Right lobe of liver (tissue), 6 donors: ENCODE data around the gene CCDC181. TPM values are rescaled to one million over a fixed set of nuclear protein-coding genes. Genes with fewer than 3 reads are reported as not detected.
A peak's percentile ranks its signal among the peaks of the same experiment; 100 is the strongest.

ENCODE experiments used
- ATAC-seq, 4 donors: fragments of 200-7000 bp; cut with Tn5 transposase; one replicate each; pipeline ENCODE4 v1.9.1; 2020; ENCODE audit warnings: mild to moderate bottlenecking in 4 of 4, moderate library complexity in 4 of 4
- DNase-seq, 3 donors: peaks; one replicate each; pipeline ENCODE4 v3.0.0-alpha.2; 2020
- H3K27ac ChIP-seq, 3 donors: fragments of 200-600 bp; one replicate each; pipeline ENCODE4 v1.8.0; 2022
- H3K27me3 ChIP-seq, 2 donors: fragments of 200-600 bp; one replicate each; pipeline ENCODE4 v1.8.0; 2022
- H3K36me3 ChIP-seq, 4 donors: fragments of 200-600 bp; sonication (generic) in 1 of 4; one replicate each; pipeline versions ENCODE4 v1.5.1 to v1.8.0; 2017 to 2022; ENCODE audit warnings: control low read depth in 1 of 4
- H3K4me1 ChIP-seq, 4 donors: fragments of 200-600 bp; sonication (generic) in 1 of 4; one replicate each; pipeline versions ENCODE4 v1.5.1 to v1.8.0; 2017 to 2022; ENCODE audit warnings: control low read depth in 1 of 4
- H3K4me3 ChIP-seq, 3 donors: fragments of 200-600 bp; one replicate each; pipeline ENCODE4 v1.8.0; 2022
- H3K9me3 ChIP-seq, 4 donors: fragments of 200-600 bp; sonication (generic) in 1 of 4; one replicate each; pipeline versions ENCODE4 v1.5.1 to v1.8.0; 2017 to 2022; ENCODE audit warnings: control low read depth in 1 of 4
- POLR2A ChIP-seq: fragments of 450-650 bp; IDR thresholded peaks from one replicate; pipeline ENCODE4 v1.6.1; 2017; ENCODE audit warnings: antibody characterized with exemption, mild to moderate bottlenecking
- WGBS: methylation state at CpG from one replicate; pipeline ENCODE4 v1.1.6; 2018; ENCODE audit warnings: low coverage, low lambda C conversion rate; ENCODE audit not compliant: insufficient coverage; ENCODE audit errors: missing lambda C conversion rate; 5-methylcytosine and 5-hydroxymethylcytosine counted together
- intact Hi-C, 2 donors: fragments of 100-400 bp; cut with DNase I; formaldehyde crosslinking; loops; one replicate each; pipeline versions ENCODE4 v1.11.2 to v1.14.1; 2022
- total RNA-seq, 6 experiments: library from RNA; depleted of rRNA in 2 of 6; stranded (reverse); fragments of >200 nt in 2 of 6; fragmentation: NEBNext Ultra II Directional in 3 of 6; extraction: Animal tissue kit (Norgen Biotek cat#: 25700) in 3 of 6; gene quantifications; one replicate each; pipeline versions ENCODE4 v1.1.0 to v1.2.4, GENCODE V29; 2016 to 2023
- TF ChIP-seq, protein P1 (sequence below), 4 donors: fragments of 200-600 bp in 3 of 4; fragments of 450-650 bp in 1 of 4; IDR thresholded peaks; one replicate each; pipeline versions ENCODE4 v1.5.1 to v1.8.0; 2016 to 2022; ENCODE audit warnings: antibody characterized with exemption in 4 of 4, mild to moderate bottlenecking in 2 of 4
- donor health status: DM: no; HTN: yes; CAD: no.
- donor health status: DM: no; HTN: no; CAD: no.
- donor health status: DM: no; HTN: no; CAD: no.
- donor health status: DM: no; HTN: yes; CAD: no.
- donor health status: DM: no; HTN: yes; CAD: no.

The CCDC181 gene
- total RNA-seq, 6 experiments from 2014 or later = 0.15 TPM; not detected in 5

DNA sequence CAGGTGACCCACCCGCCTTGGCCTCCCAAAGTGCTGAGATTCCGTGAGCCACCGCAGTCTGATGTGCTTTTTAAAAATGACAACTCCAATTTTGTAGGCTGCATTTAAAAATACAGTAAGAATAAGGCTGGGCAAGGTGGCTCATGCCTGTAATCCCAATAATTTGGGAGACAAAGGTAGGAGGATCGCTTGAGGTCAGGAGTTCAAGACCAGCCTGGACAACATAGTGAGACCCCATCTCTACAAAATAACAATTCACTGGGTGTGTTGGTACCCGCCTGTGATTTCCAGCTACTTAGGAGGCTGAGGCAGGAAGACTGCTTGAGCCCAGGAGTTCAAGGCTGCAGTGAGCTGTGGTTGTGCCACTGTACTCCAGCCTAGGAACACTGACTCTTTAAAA lies 35.1 kb upstream of the CCDC181 start:
- H3K4me3 ChIP-seq = no peak overlapping the region
- H3K4me1 ChIP-seq = no peaks in the 10 kb centered on the region
- H3K9me3 ChIP-seq = no peaks in the 10 kb centered on the region
- ATAC-seq (no peak), DNase-seq (no peak)
- H3K27me3 ChIP-seq = no peaks in the 10 kb centered on the region
- TF ChIP-seq, protein P1, sequence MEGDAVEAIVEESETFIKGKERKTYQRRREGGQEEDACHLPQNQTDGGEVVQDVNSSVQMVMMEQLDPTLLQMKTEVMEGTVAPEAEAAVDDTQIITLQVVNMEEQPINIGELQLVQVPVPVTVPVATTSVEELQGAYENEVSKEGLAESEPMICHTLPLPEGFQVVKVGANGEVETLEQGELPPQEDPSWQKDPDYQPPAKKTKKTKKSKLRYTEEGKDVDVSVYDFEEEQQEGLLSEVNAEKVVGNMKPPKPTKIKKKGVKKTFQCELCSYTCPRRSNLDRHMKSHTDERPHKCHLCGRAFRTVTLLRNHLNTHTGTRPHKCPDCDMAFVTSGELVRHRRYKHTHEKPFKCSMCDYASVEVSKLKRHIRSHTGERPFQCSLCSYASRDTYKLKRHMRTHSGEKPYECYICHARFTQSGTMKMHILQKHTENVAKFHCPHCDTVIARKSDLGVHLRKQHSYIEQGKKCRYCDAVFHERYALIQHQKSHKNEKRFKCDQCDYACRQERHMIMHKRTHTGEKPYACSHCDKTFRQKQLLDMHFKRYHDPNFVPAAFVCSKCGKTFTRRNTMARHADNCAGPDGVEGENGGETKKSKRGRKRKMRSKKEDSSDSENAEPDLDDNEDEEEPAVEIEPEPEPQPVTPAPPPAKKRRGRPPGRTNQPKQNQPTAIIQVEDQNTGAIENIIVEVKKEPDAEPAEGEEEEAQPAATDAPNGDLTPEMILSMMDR (IDR thresholded peaks at IDR 0.05) = no peak
- no peak for TF ChIP-seq POLR2A
- H3K27ac ChIP-seq = no peak overlapping the region
- H3K36me3 ChIP-seq = peaks cover 0 to 14% (median under 1%) of the 10 kb centered on the region in 4 donors
- intact Hi-C loops = loop anchor here in 1 of 2 donors (10.0 kb wide), 1 partner anchor 82 kb away; no protein-coding TSS in a partner anchor
- WGBS = 92% methylated on average over 3 of the region's 5 CpGs

DNA sequence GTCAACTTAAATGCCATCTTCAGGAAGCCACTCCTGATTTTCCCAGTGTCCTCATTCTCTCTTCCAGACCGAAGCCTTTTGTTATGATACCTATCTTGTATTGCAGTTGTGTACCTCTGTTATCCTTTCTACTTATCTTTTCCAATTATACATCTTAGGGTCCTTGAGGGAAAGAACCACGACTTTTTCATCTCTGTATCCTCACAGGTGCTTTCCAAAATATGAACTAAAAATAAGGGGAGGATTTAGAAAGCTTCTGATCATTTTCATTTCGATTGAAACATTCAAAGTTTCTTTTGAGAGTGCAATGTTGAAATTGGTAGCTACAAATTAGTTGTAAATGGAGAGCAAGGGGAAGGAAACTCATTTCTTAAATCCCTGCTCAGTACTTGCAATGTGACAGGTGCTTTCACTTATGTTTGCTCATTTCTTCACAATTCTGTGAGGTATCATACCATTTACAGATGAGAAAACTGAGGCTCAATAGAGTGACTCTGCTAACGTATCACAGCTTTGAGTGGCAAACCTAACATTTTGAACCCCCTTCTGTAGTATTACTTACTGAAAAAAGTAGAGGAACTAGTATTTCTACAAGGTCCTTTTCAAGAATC lies 34.2 kb upstream of the CCDC181 start:
- DNase-seq = no peak
- 70% methylated on average over 4 of the region's 4 CpGs for WGBS
- ATAC-seq = no peak
- H3K27me3 ChIP-seq = no peaks in the 10 kb centered on the region
- H3K9me3 ChIP-seq = no peaks in the 10 kb centered on the region
- TF ChIP-seq, protein P1 (IDR thresholded peaks at IDR 0.05) = no peak
- no peak for TF ChIP-seq POLR2A
- H3K36me3 ChIP-seq = peaks cover 0 to 7% (median 0%) of the 10 kb centered on the region in 4 donors
- intact Hi-C loops = loop anchor here in 1 of 2 donors (10.0 kb wide), 1 partner anchor 83 kb away; no protein-coding TSS in a partner anchor
- no peaks in the 10 kb centered on the region for H3K4me1 ChIP-seq
- no peak overlapping the region for H3K4me3 ChIP-seq
- no peak overlapping the region for H3K27ac ChIP-seq

DNA sequence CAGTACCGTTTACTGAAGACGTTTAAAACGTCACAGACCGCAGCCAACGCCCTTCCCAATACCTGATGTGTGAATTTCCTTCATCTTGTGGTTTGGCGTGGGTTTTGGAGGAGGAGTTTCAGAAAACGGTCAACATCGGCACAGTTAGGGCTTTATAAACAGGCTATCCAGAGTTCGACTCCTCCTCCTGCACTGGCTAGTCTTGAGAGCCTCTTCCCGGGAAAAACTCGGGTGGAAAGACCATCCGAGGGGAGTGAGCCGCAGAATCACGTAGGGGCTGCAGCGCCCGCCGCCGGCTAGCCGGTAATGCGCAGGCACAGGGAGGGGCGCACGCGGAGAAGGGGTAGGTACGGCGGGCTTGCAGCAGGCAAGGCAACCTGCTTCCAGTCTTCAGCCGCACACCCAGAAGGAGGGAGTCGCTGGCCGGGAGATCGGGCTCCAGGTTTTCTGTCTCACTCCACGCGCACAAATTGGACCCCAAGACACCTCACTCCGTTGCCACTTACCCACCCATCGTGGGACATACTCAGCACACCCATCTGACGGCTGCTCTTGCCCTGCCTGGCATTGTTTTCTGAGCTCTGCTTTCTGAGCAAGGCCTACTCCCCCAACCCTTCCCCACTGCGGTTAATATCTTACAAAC lies 33.0 kb upstream of the CCDC181 start:
- WGBS = 22% methylated on average over 10 of the region's 35 CpGs
- Histone ChIP-seq H3K27ac (no peak overlapping the region), H3K9me3 (no peaks in the 10 kb centered on the region), H3K27me3 (no peaks in the 10 kb centered on the region), H3K4me3 (peak overlapping the region; percentile 16 to 42 (median 17)), H3K36me3 (peaks cover 0 to 4% (median 0%) of the 10 kb centered on the region in 4 donors), H3K4me1 (no peaks in the 10 kb centered on the region)
- TF ChIP-seq, protein P1 (IDR thresholded peaks at IDR 0.05) = no peak
- no peak for TF ChIP-seq POLR2A
- peak; percentile 63 to 75 (median 68) for ATAC-seq
- DNase-seq = peak in 2 of 3 donors; percentile 23 to 49
- intact Hi-C loops = loop anchor here in 1 of 2 donors (10.0 kb wide), 1 partner anchor 84 kb away; no protein-coding TSS in a partner anchor

DNA sequence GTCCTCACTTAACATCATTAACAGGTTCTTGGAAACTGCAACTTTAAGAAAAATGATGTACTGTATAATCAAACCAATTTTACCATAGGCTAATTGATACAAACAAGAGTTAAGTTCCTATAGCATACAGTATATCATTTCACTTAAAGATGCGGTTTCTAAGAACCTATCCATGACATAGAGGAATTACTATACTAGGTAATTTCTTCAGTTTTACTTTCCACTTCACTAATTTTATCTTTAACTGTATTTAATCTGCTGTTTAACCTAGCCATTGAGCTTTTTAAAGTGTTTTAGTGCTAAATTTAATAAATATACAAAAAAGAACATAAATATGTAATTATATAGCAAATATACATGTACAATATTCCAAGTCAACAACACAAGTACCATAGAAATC lies 30.2 kb upstream of the CCDC181 start:
- H3K36me3 ChIP-seq = no peaks in the 10 kb centered on the region
- intact Hi-C loops = no loop called here
- H3K27ac ChIP-seq = no peak overlapping the region
- no peak overlapping the region for H3K4me3 ChIP-seq
- TF ChIP-seq, protein P1 (IDR thresholded peaks at IDR 0.05) = no peak
- no peak for TF ChIP-seq POLR2A
- DNase-seq (no peak), ATAC-seq (no peak)
- H3K9me3 ChIP-seq = no peaks in the 10 kb centered on the region
- 86% methylated on average over 1 of the region's 1 CpG for whole genome bisulfite sequencing
- H3K4me1 ChIP-seq = no peaks in the 10 kb centered on the region
- no peaks in the 10 kb centered on the region for H3K27me3 ChIP-seq
